SW480 (cell line): ENCODE measurements around the gene LTA.
"Not testable (repeated sequence)": the region's sequence is repeated elsewhere in the genome, so short reads cannot be mapped to it uniquely, and the experiment has no call there.

ENCODE experiments used
- DNase-seq: peaks from one replicate; pipeline ENCODE4 v3.0.0-alpha.2; 2016; ENCODE audit warnings: low spot score

Gene LTA

DNA sequence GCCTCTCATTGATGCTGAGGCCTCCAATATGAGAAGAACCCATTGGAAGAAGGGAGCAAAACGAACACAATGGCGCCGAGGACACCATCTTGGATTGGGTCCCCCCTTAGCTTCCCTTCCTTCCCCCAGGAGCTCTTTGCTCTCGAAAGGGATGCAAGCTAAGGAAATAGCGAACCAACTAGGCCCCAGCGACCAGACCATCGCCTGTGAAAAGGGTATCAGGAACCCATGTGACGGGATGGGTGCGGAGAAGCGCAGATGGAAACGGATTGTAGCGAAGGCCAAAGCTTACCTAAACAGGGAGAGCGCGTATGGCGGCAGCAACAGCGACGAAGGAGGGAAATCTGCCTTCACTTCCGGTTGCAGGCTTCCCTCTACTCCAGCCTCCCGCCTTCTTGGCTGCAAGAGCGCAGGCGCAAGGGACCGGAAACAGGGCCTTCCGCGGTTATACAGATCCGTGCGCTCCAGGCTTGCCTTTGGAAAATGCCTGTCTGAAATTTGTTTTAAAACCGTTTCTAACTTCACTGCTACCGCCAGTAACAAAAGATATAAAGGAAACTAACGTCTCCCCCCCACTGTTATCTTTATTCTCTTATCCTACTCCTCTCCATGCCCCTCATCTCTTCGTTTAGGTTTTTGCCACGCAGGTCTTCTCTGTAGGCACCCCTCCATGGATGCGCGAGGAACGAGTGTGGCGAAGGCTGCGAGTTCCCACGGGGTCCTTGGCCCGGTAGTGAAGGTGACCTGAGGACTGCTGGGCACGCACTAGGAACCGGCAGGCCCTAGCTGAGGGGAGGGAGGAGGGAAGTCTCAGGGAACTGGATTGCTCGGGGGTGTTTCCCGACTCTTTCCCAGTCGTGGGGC is 30.2 kb upstream of the LTA start, which contains the start of gene DDX39B:
Gene DDX39B (minus strand): TSS at position 346 of the 864 bp plus-strand sequence. CDS start 1,471 bp downstream, outside the sequence.
- peak; percentile 96 for DNase-seq

DNA sequence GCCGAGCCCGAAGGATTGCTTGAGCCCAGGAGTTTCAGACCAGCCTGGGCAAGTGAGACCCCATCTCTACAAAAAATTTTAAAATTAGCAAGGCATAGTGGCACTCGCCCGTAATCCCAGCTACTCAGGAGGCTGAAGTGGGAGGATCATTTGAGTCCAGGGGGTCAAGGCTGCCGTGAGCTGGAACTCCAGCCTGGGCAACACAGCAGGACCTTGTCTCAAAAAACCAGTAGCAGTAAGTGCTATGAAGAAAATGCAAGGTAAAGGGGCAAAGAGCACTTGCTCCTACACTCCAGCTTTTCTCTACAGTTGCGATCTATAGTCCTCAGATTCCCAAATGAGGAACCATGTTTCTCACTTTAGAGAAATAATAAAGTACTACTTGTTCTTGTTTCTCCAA is 28.4 kb upstream of the LTA start:
- DNase-seq: no peak

DNA sequence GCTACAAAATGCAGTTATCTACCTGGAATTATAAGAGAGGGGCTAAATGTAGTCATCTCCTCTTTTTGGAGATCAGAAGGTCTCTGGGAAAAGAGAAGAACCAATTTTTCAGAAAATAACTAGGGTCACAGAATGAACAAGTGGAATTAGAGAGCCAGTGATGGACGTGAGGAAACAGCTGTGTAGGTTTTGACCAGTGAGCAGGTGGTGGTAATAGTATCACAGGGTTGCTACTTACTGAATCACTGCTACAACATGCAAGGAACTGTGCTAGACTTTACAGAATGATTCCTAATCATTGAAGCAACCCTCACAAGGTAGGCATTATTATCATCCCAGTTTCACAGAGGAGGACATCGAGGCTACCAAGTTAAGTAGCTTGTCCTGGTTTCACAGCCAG is 27.4 kb upstream of the LTA start:
- no peak for DNase-seq

DNA sequence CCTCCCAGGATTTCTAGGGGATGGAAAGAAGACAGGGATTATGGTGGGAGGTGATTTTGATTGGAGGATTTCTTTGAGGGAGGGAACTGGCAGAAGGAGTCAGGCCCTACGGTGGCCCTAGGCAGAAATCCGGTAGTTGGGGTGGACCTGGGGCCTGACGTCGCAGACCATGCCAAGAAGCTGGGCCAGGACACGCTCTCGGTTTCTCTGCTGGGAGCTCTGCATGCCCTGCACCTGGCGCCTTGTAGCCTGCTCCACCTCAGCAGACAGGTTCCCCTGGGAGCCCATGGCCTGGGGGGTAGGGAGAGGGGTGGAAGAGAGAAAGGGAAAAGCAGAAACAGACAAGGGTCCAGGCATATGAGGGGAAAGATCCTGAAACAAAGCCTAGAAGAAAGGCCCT is 26.8 kb upstream of the LTA start:
- DNase-seq: no peak

DNA sequence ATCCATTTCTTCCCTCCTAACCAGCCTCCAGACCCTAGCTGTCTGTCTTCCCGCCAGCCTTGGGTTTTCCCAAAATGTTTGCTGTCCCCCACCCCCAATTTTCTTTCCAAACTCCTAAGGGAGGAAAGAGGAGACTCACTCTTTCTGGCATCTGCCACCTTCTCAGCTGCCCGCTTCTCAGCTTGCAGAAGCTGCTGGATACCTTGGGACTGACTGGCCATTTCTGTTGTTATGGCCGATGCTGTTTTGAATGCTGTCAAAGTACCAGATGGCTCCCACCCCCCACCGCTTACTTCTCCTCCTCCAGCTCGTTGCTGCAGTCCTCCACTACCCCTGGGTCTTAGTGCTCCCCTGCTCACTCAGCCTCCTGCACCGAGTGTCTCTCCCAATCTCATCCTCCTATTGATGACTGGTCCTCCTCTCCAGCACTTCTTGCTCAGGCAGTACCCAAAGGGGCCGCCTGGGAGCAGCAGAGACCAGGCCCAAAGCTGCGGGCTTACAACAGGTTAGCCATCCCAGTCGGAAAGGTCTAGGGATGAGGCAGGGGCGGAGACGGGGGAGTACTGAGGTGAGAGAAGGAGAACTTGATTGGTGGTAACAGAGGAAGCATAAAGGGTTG is 25.6 kb upstream of the LTA start, which contains the start of gene ATP6V1G2:
Gene ATP6V1G2 (minus strand): TSS at position 270 of the 619 bp plus-strand sequence. CDS start 49 bp downstream, at position 221.
- DNase-seq: peak; percentile 92

DNA sequence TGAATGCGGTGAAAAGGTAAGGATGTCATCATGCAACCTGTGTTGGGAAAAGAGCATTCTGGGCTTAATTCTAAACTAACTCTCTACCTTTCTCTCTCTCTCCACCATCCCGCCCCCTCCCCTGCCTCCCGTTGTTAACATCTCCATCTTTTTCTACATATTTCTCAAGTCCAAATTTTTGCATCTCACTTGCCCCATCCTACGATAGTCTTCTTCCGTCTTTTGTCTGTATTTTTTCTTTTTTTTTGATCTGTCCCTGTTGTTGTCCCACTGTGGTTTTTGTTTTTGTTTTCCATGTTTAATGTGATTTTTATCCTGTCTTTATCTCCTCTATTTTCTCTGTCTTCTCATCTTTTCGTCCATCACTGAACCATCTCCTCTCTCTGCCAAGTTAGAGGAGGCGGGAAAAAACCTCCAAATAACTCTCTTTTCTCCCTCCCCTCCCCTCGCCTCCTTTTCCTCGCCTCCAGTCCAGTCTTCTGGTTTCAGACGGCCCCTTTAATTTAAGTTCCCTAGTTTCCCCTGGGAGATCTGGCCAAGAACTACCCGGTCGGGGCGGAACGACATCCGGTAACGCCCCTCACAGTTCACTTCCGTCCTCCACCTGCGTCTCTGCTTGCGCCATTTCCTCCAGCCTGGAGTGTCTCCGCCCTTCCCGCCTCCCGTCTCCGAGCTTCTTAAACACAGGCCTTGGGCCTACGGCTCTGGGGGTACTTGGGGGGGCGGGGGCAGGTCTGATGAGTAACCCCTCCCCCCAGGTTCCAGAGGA is 24.9 kb upstream of the LTA start, which contains the start of gene NFKBIL1:
Gene NFKBIL1 (plus strand): TSS at position 651 of the 769 bp plus-strand sequence. CDS start 87 bp downstream, at position 738.
- DNase-seq: peak; percentile 93

DNA sequence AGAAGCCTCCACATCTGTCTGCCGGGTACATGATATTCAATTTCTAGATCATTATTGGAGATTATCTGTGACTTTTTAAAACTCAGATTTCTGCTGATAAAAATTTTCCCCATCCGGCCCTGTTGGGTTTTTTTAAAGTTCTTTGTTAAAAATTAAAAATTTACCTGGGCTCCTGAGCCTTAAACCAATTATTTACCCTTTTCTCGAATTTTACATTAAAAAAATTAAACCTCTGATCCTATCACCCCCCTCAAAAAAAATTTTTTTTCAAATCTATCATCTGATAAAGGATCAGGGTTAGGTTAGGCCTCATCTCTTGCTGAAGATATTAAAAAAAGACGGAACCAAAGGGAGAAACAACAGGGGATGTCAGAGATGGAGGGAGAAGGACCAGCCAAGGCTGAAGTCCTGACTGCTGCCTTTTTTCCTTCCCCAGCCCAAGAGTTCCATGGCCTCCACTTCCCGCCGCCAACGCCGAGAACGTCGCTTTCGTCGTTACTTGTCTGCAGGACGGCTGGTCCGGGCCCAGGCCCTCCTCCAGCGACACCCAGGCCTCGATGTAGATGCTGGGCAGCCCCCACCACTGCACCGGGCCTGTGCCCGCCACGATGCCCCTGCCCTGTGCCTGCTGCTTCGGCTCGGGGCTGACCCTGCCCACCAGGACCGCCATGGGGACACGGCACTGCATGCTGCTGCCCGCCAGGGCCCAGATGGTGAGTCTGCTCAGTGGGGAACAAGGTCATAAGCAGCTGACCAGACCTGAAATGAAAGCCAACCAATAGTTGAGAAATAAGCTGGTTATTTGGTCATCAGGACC is 24.2 kb upstream of the LTA start:
- DNase-seq: no peak

DNA sequence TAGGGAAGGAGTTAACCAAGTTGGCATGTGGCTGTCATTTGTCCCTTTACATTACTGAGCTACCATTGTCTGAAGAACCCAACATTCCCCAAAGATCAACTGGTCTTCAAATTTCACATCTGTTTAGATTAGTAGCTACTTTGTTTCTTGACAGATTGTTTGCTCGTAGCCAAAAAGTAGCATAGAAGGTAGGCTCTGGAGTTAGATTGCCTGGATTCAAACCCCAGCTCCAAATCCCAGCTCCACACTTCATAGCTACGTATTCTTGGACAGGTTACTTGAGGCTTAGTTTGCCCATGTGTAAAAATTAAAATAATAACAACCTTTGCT is 23.6 kb upstream of the LTA start:
- no peak for DNase-seq

DNA sequence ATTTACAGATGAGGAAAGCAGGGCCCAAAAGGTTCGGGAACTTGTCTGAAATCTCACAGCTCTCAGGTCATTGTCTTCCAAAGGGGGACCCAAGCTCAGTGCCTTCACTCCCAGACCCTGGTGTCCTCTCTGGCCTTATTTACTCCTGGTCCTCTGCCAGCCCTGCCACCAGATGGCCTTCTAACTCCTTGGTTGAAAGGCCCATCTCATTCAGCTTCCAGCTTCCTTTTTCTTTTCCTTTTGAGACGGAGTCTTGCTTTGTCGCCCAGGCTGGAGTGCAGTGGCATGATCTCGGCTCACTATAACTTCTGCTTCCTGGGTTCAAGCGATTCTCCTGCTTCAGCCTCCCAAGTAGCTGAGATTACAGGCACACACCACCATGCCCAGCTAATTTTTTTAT is 20.7 kb upstream of the LTA start:
- not testable (repeated sequence) for DNase-seq

DNA sequence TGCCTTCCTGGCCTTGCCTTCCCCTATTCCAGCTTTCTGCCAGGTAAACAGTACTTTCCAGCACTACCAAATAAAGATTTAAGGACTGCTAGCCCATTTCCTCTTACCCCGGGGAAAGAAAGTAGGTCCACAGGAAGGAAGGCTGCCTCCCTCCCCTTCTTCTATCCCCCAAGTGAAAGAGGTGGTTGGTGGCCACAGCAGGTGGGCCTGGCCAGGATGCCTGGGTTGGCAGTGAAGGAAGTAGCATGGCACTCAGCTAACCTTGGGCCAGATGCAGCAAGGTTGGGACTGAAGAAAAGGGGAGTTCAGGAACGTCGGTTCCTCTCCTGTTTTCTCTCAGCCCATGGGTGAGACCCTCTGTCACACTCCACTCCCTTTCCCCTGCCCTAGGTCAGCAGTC is 15.8 kb upstream of the LTA start:
- DNase-seq: no peak

DNA sequence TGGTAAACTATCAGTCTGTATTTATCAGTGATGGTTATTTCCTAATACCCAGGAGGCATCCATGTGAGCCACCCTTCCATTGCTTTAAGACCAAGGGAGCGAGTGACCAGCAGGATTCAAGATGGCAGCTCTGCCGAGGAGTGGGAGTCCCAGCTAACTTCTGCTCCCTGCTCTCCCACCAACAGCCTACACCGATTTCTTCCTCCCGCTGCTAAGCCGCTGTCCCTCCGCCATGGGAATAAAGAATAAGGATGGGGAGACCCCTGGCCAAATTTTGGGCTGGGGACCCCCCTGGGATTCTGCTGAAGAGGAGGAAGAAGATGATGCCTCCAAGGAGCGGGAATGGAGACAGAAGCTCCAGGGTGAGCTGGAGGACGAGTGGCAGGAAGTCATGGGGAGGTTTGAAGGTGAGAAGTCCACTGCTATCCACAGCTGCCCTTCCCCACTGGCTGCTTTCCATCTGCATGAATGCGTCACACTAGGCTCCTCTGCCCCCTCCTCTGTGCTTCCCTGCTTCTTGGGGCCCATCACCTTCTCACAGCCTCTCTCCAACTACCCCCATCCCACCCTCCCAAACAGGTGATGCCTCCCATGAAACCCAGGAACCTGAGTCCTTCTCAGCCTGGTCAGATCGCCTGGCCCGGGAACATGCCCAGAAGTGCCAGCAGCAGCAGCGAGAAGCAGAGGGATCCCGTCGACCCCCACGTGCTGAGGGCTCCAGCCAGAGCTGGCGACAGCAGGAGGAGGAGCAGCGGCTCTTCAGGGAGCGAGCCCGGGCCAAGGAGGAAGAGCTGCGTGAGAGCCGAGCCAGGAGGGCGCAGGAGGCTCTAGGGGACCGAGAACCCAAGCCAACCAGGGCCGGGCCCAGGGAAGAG is 14.4 kb upstream of the LTA start:
- DNase-seq: no peak

DNA sequence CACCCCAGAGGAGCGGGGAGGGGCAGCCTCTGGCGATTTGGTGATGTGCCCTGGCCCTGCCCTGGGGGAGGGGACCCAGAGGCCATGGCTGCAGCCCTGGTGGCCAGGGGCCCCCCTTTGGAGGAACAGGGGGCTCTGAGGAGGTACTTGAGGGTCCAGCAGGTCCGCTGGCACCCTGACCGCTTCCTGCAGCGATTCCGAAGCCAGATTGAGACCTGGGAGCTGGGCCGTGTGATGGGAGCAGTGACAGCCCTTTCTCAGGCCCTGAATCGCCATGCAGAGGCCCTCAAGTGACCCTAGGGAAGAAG is 13.8 kb upstream of the LTA start:
- DNase-seq: no peak

DNA sequence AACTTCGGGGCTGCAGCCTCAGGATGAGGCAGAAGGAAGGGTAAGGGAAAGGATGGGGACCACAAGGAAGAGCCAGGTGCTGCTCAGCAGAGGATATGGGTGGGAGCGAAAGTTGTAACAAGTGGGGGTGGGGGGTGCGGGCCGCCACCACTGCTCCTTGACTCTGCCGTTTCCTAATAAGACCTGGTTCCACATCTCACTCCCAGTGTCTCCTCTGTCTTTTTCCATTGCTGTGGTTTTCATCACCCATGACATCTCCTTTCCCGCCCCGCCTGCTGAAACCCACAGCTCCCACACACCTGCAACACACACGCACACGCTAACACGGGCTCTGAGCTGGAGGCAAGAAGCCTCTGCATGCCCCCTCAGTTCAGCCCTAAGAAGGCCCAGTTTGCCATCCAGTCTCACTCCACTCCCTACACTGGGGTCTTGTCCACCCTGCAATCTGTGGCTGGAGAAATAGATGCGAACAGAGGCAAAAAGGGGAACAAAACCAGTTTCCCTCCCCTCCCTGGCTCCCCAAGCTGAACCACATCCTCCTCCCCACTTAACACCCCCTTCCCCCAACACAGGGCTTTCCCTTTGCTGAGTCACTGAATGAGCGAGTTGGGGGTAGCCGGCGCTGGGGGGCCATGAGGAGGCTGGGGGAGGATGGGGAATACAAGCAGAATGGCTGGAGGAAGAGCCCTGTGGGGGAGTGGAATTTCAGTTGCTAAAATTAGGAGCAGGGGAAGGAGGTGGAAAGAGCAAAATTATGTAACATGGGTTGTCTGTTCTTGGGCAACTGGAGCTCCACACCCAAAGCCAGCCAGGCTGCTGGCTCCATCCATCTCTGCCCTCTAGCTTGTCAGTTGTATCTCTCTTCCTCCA is 13.2 kb upstream of the LTA start:
- DNase-seq: no peak

DNA sequence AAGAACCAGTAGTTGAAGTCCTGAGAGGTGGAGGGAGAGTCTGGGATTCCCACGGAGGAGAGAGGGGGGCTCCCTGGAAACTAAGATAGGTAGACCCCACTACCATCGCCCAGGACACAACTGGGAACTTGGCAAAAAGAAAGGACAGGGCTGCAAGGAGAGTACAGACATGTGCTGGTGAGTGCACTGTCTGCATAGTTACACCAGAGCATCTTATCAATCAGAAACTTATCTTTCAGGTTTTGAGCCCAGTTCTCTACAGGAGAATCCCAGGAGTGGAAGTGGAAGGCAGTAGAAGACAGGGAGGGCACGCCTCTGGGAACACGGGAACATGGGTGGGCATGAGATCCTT is 12.5 kb upstream of the LTA start:
- no peak for DNase-seq

DNA sequence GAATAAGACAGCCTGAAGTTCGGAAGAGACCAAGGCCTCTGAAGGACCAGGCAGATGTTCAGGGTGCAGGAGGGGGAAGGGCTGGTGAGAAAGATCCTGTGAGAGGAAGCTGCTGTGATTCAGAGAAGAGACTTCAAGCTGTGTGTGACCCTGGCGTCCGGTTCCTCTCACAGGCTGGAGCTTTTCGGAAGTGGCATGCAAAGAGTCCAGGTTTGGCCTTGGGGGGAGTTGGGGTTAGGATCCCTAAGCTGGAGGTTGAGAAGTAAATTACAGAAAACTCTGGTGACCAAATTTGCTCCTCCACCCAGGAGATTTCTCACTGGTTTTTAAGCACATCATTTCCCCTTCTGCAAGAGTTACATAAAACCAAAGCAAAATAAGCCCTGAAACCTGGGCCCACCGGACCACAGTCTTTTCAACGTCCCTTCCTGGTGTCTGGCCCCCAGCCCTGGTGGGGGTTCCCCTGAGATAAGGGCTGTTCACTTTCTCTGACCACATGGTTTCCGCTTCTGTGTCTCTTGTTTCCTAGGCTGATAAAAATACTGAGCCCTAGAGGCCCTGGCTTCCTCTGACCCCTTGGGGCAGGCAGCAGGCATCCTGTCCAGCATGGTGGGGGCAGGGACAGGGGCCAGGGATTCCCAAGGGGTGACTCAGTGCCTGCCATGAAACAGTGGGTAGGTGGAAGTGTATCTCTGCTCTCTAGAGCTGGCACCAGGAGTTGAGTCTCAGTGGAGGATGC is 12.0 kb upstream of the LTA start:
- peak; percentile 40 for DNase-seq

DNA sequence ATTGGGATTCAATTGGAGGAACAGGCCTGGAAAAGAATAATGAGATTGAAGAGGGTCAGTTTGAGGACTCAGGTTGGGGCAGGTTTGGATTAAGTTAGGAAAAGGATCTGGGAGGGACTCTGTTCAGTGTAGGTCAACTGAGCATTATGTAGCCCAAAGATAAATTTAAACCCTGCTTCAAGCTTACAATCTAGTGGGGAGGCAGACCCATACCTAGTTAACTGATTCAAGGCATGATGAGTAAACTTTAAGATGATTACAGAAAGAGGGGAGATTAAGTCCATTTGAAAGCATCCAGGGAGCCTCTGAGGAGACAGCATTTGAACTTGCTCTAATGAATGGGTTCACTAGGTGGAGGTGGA is 11.4 kb upstream of the LTA start:
- DNase-seq: no peak

DNA sequence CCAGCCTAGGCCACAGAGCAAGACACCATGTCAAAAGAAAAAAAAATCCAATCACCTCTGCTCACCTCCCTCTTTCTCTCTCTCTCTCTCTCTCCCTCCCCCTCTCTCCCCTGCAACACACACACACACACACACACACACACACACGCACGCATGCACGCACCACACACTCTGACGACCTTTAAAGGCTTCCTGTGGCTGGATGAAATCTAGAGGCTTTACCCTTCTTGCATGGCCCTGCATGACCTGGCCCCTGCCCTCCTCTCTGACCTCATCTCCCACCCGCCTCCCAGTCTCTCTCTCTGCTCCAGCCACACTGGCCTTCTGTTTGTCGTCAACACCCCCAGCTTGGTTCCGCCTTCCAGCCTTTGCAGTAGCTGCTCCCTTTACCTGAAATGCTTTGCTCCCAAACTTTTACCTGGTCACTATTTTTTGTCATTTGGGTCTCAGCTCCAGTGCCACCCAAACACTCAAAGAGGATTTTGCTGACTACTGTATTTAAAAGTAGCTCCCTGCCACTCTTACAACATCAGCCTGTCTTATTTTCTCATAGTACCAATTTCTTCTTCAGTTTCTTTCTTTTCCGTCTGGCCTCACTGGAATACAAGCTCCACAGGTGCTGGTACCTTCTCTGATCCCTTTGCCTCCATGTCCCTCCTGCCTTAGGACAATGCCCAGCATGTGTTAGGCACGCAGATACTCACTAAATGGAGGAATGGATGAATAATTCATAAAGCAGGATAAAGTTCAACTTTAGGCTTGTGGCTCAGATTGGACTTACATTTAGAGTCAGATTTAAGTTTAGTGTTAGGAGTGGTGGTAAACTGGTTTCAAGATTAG is 4.3 kb upstream of the LTA start:
- DNase-seq: no peak

DNA sequence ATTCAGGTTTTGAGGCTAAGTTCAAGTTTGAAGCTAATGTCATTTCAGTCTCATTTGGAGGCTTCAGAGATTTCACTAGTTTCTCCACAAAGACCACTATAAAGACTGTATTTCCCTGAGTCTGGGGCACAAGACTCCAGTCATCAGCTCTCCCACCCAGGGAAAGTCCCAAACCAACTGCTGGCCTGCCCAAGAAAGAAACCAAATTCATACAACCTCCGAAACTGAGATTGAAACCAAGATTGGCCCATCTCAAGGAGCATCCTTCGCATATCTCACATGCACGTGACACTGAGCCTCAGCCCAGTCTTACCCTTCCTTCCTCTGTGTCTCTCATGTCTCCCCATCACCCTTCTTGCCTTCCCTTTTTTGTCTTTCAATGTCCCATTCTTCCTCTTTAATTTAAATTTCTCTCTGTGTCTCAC is 3.5 kb upstream of the LTA start:
- no peak for DNase-seq
